HG02981 (cell line): ENCODE data around the gene BRME1.

ENCODE experiments used
- ATAC-seq: cut with Tn5 transposase; IDR thresholded peaks from one replicate; pipeline ENCODE4 v1.9.1; 2021; ENCODE audit warnings: mild to moderate bottlenecking, moderate library complexity; ENCODE audit not compliant: unreplicated experiment

Gene BRME1

GRCh38 chr19:13905634-13906520, at the start of gene BRME1, which contains the start of gene CC2D1A:
TSS of gene BRME1 (minus strand) at chr19:13906117. CDS start at chr19:13904892, 1,225 bp downstream.
TSS of gene CC2D1A (plus strand) at chr19:13906201. CDS start at chr19:13906442, 241 bp downstream.
- peak; percentile 86 for ATAC-seq

GRCh38 chr19:13954185-13954584, 48.3 kb upstream of the BRME1 start:
- ATAC-seq = no peak

DNA sequence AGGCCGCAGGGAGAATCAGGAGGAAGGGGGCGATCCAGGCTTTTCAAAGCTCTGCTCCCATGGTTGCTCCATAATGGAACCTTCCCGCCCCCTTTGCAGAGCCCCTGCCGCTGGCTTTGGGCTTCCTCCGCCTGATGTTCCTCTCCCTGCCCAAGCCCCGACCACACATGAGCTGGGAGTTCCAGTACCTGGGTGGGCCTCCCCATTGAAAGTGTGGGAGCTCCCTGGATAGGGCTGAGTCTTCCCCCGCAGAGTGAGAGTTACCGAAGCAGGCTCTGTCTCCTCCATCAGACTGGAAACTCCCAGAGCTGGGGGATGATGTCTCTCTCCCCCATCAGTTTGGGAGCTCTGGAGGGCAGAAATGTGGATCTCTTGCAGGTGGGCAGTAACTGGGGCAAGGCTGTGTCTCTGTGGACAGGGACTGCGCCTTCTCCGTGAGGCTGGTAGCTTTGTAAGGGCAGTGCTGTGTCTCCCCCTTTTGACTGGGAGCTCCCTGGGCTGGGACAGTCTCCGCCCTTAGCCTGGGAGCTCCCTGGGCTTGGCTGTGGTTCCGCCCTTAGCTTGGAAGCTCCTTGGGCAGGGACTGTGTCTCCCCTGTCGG, 47.1 kb upstream of the BRME1 start:
- no peak for ATAC-seq

- peak; percentile 98 for ATAC-seq
Measured at GRCh38 chr19:13952154-13952930, 46.4 kb upstream of the BRME1 start, which contains the start of gene DCAF15. TSS of gene DCAF15 (plus strand) at chr19:13952509. CDS start at chr19:13952513, 4 bp downstream.

GRCh38 chr19:13951799-13952153, 45.9 kb upstream of the BRME1 start:
- ATAC-seq = no peak

GRCh38 chr19:13951043-13951442, 45.1 kb upstream of the BRME1 start:
- no peak for ATAC-seq

DNA sequence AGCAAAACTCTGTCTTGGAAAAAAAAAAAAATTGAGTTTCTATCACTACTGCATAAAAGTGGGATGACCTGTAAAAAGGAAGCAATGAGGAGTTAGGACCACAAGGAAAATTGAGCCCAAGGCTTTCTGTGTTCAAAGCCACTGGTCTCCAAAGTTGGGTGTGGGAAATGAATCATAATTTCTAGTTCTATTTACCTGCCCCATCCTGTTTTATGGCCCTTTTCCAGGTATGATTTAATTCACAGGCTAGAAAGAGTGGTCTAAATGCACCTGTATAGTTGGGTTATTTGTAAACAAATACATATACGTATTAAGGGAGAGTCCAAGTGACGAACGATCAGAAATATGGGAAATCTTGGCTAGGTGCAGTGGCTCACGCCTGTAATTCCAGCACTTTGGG, 40.5 kb upstream of the BRME1 start:
- no peak for ATAC-seq

- ATAC-seq = no peak
Measured at GRCh38 chr19:13942023-13942684, 36.2 kb upstream of the BRME1 start.

DNA sequence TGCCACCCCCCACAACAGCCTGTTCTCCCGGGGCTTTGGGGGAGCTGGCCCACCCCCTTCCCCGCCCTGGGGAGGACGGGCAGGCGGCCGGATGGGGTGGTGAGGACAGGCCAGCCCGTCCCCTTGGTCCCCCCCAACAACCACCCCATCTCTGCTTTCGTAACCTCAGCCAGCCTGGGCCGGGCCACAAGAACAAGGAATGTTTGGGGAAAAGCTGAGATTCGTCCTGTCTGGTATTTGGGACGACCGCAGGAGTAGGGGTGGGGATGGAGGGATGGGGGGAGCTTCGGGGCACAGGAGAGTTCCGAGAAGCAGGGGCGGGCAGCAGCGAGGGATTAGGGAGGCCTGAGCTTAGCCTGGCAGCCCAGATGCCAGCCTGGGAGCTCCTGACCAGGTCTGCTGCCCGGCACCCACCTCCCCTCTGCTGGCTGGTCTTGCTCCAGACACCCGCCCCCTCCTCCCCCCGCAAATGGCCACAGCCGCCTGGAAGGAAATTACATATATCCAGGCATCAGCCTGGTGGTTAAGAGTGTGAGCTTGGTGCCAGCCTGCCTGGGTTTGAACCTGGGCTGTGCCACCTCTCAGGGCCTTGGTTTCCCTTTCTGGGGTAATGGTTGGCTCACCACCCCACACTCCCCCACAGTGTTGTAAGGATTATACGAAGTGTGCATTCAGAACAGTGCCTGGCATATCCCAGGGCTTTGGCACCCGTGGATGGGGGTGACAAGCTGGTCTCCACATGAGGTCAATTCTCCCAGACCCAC, 32.6 kb upstream of the BRME1 start, which contains the start of gene PODNL1:
TSS of gene PODNL1 (minus strand) at position 117 of the 764 bp plus-strand sequence. CDS start 236 bp downstream, outside the sequence.
- ATAC-seq = no peak

- ATAC-seq = no peak
Measured at GRCh38 chr19:13937479-13938300, 31.8 kb upstream of the BRME1 start.

- no peak for ATAC-seq
Measured at GRCh38 chr19:13935765-13936510, 30.0 kb upstream of the BRME1 start.

- ATAC-seq = no peak
Measured at GRCh38 chr19:13934785-13935109, 28.8 kb upstream of the BRME1 start.

GRCh38 chr19:13932911-13933393, 27.0 kb upstream of the BRME1 start:
- no peak for ATAC-seq

DNA sequence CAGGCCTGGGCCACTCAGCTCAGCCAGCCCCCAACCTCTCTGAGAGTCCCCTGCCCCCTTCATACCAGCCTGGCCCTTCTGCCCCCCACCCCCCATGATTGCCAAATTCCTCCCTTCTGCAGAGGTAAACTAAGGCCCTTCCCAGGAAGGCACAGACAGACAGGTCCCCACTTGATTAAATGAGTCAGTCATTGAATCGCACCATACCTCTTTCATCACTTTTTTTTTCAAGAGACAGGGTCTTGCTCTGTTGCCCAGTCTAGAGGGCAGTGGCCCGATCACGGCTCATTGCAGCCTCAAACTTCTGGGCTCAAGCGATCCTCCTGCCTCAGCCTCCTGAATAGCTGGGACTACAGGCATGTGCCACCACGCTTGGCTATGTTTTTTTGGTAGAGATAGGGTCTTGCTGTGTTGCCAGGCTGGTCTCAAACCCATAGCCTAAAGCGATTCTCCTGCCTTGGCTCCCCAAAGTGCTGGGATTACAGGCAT, 26.3 kb upstream of the BRME1 start:
- ATAC-seq = no peak

- no peak for ATAC-seq
Measured at GRCh38 chr19:13931391-13932148, 25.7 kb upstream of the BRME1 start.

GRCh38 chr19:13930402-13930801, 24.5 kb upstream of the BRME1 start:
- ATAC-seq = no peak

DNA sequence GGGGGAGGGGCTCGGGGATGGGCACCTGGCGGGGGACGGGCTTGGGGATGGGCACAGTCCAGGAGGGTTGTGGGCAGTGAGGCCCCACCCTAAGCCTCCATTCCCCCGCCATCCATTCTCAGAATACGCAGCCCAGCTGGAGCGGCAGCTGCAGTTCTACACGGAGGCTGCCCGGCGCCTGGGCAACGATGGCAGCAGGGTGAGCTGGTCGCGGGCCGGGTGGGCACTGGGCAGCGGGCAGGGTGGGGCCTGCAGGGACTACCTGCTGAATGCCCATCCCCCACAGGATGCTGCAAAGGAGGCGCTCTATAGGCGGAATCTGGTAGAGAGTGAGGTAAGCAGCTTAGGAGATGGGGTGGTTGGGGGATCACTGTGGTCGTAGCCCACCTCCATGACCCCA, 24.0 kb upstream of the BRME1 start:
- ATAC-seq = no peak
